Esophagus mucosa (tissue), 1 donor: ENCODE results near the gene KCTD7. TPM values are rescaled to one million over a fixed set of nuclear protein-coding genes. Genes with fewer than 3 reads are reported as not detected.
"Not testable (repeated sequence)": the region's sequence is repeated elsewhere in the genome, so short reads cannot be mapped to it uniquely, and the experiment has no call there.

Experiments used
- ATAC-seq: fragments of 200-7000 bp; cut with Tn5 transposase; one replicate; pipeline ENCODE4 v1.9.1; 2020
- total RNA-seq: library from RNA; stranded (reverse); gene quantifications from one replicate; pipeline ENCODE4 v1.2.4, GENCODE V29; 2023
- donor health status: DM: yes; HTN: yes; CAD: no.

The KCTD7 gene
- total RNA-seq, 1 donor from 2014 or later = 2.1 TPM

DNA sequence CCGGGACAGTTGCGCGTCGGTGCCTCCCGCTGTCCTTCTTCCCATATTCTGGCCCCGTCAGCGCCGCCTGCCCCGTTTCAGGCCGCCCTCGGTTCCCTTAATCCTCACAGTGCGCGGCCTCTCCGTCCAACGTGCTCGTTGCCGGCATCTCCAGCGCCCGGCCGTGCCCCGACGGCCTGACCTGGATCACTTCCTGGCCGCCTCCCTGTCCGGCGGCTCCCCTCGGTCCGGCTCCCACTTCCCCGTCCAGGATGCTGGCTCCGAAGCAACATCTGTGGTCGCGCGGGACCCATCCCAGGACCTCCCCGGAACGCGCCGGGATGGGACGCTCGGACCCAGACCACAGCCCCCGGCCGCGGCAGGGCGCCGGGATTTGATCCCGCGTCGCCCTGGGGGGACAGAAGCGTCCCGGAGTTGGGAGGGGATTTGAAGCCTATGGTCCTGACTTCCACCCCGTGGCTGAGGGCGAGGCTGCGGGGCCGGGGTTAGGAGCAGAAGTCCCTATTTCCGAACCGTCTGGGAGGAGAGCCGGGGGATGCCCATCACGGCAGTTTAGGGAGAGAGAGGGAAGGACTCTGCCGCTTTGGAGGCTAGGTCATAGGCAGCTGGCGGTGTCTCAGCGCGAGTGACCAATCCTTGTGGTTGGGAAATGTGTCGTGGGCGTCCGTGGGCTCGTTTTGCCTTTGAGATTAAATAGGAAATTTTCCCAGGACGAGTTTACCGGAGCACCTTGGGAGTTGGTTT, 53.8 kb downstream of the KCTD7 start:
- ATAC-seq = peak; percentile 33

DNA sequence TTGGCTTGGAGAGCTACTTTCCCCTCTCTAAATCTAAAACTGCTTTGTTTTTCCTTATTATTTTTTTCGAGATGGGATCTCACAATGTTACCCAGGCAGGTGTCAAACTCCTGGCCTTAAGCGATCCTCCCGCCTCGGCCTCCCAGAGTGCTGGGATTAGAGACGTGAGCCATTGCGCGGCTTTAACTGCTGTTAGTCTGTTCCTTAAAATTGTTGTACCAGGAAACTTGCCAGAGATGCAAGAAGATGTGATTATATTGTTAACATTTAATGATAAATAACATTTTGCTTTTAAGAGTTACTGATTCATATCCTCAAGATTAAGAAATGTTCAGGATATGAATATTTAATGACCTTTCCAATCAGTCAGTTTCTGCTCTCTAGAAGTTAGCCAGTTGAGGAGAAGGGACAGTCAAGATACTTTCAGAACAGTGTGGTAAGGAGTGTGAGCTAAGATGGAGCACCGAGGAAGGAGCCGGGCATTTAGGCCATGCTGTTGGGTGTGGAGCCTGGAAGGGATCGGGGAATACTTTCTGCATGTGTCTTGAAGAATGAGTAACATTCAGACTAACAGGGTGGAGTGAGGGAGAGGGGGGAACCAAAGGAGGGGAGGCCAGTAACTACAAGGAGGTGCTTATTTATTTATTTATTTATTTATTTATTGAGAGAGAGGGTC, 54.6 kb downstream of the KCTD7 start:
- peak; percentile 54 for ATAC-seq

DNA sequence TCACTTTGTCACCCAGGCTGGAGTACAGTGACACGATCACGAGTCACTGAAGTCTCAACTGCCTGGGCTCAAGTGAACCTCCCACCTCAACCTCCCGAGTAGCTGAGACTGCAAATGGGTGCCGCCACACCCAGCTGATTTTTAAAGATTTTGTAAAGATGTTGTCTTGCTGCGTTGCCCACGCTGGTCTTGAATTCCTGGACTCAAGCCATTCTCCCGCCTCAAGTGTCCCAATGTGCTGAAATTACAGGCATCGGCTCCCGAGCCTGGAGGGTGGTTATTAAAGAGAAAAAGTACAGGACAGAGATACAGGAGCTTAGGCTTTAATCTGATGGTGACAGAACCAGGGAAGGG, 55.1 kb downstream of the KCTD7 start:
- ATAC-seq = no peak

DNA sequence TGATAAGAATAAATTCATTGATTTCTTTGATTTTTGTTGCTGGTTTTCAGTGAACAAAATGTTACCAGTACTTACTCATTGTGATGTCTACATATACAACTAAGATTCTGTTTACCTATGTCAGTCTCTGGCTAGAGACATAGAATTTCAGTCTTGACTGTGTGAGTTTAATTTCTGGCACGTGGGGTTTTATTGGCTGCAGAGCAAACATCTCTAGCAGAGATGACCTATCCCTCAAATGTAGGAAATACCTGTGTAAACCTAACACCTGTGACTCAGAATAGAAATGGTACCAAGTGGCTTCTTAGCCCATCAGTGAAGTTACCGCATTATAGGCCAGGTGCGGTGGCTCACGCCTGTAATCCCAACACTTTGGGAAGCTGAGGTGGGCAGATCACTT, 57.0 kb downstream of the KCTD7 start:
- ATAC-seq = not testable (repeated sequence)

- no peak for ATAC-seq
These were observed 58.5 kb downstream of the KCTD7 start for GRCh38 chr7:66687186-66687585.

DNA sequence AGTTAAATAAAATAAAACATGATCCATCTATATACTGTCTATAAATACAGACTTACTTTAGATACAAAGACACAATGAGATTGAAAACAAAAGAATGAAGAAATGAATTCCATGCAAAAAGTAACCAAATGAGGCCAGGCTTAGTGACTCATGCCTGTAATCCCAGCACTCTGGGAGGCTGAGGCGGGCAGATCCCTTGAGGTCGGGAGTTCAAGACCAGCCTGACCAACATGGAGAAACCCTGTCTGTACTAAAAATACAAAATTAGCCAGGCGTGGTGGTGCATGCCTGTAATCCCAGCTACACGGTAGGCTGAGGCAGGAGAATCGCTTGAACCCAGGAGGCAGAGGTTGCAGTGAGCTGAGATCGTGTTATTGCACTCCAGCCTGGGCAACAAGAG, 59.0 kb downstream of the KCTD7 start:
- ATAC-seq = not testable (repeated sequence)

DNA sequence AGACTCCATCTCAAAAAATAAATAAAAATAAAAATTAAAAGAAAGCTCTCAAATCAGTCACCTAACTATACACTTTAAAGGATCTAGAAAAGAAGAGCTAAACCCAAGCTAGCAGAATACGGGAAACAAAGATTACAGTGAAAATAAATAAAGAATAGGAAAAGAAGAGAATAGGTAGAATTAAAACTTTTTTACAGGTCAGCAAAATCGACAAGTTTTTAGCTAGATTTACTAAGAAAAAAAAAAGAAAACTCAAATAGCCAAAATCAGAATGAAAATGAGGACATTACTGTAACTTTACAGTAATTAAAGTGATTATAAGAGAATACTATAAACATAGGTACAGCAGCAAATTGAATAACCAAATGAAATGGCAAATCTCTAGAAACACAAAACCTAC, 60.4 kb downstream of the KCTD7 start:
- ATAC-seq = no peak

GRCh38 chr7:66693331-66693730, 64.7 kb downstream of the KCTD7 start:
- ATAC-seq = no peak

Other genes with a start within 250 kb of the KCTD7 start
- gene RABGEF1, start 111.9 kb downstream of the KCTD7 start, total RNA-seq = 26.9 TPM